Measurements from ENCODE around the gene BPIFA1. TPM values are rescaled to one million over a fixed set of nuclear protein-coding genes. Genes with fewer than 3 reads are reported as not detected.

The BPIFA1 gene
- total RNA-seq, 4 donors from 2014 or later = not detected

- peaks cover 0 to 67% (median 0%) of the 10 kb centered on the region in 4 donors for H3K27me3 ChIP-seq
- 71% methylated on average over 10 of the region's 10 CpGs for WGBS
- intact Hi-C loops (cut with DNase I) = no loop called here
- no peaks in the 10 kb centered on the region for H3K9me3 ChIP-seq
- H3K27ac ChIP-seq (replicated peaks in 1 of 4) = no peak overlapping the region
- TF ChIP-seq EP300 (IDR thresholded peaks at IDR 0.05) = no peak
- TF ChIP-seq POLR2AphosphoS5 (IDR thresholded peaks at IDR 0.05) = no peak
- TF ChIP-seq CTCF (IDR thresholded peaks at IDR 0.05) = no peak
- no peak for TF ChIP-seq POLR2A (IDR thresholded peaks at IDR 0.05; ENCODE audit: low read depth)
- no peaks in the 10 kb centered on the region for H3K36me3 ChIP-seq
- no peaks in the 10 kb centered on the region for H3K4me1 ChIP-seq
- H3K4me3 ChIP-seq = no peak overlapping the region
- no peak for DNase-seq (ENCODE audit: extremely low spot score)
Measured at GRCh38 chr20:33285861-33286495, 50.2 kb downstream of the BPIFA1 start.

- Histone ChIP-seq H3K27me3 (peaks cover 0 to 72% (median 0%) of the 10 kb centered on the region in 4 donors), H3K27ac (replicated peaks in 1 of 4) (no peak overlapping the region), H3K36me3 (no peaks in the 10 kb centered on the region), H3K9me3 (no peaks in the 10 kb centered on the region), H3K4me1 (no peaks in the 10 kb centered on the region), H3K4me3 (no peak overlapping the region)
- intact Hi-C loops (cut with DNase I) = no loop called here
- TF ChIP-seq POLR2AphosphoS5 (IDR thresholded peaks at IDR 0.05) (no peak), EP300 (IDR thresholded peaks at IDR 0.05) (no peak), POLR2A (IDR thresholded peaks at IDR 0.05; ENCODE audit: low read depth) (no peak), CTCF (IDR thresholded peaks at IDR 0.05) (no peak)
- DNase-seq (ENCODE audit: extremely low spot score) = no peak
Measured at GRCh38 chr20:33287884-33288283, 52.1 kb downstream of the BPIFA1 start.

- no peak overlapping the region for H3K4me3 ChIP-seq
- no peaks in the 10 kb centered on the region for H3K4me1 ChIP-seq
- H3K27me3 ChIP-seq = peaks cover 0 to 56% (median 0%) of the 10 kb centered on the region in 4 donors
- no peak for TF ChIP-seq POLR2AphosphoS5 (IDR thresholded peaks at IDR 0.05)
- TF ChIP-seq EP300 (IDR thresholded peaks at IDR 0.05) = no peak
- intact Hi-C loops (cut with DNase I) = no loop called here
- 92% methylated on average over 13 of the region's 13 CpGs for WGBS
- no peaks in the 10 kb centered on the region for H3K36me3 ChIP-seq
- DNase-seq (ENCODE audit: extremely low spot score) = no peak
- no peak overlapping the region for H3K27ac ChIP-seq (replicated peaks in 1 of 4)
- H3K9me3 ChIP-seq = no peaks in the 10 kb centered on the region
Measured at GRCh38 chr20:33290852-33291251, 55.1 kb downstream of the BPIFA1 start.

GRCh38 chr20:33291416-33291815, 55.6 kb downstream of the BPIFA1 start:
- Histone ChIP-seq H3K36me3 (no peaks in the 10 kb centered on the region), H3K27ac (replicated peaks in 1 of 4) (no peak overlapping the region), H3K9me3 (no peaks in the 10 kb centered on the region), H3K4me3 (no peak overlapping the region), H3K27me3 (peaks cover 0 to 56% (median 0%) of the 10 kb centered on the region in 4 donors), H3K4me1 (no peaks in the 10 kb centered on the region)
- no peak for TF ChIP-seq CTCF (IDR thresholded peaks at IDR 0.05)
- TF ChIP-seq POLR2A (IDR thresholded peaks at IDR 0.05; ENCODE audit: low read depth) = no peak
- TF ChIP-seq EP300 (IDR thresholded peaks at IDR 0.05) = no peak
- no peak for TF ChIP-seq POLR2AphosphoS5 (IDR thresholded peaks at IDR 0.05)
- no peak for DNase-seq (ENCODE audit: extremely low spot score)
- WGBS = 90% methylated on average over 8 of the region's 8 CpGs
- intact Hi-C loops (cut with DNase I) = no loop called here

GRCh38 chr20:33291830-33292355, 56.1 kb downstream of the BPIFA1 start:
- peaks cover 0 to 53% (median 0%) of the 10 kb centered on the region in 4 donors for H3K27me3 ChIP-seq
- 45% methylated on average over 7 of the region's 7 CpGs for WGBS
- H3K4me1 ChIP-seq = no peaks in the 10 kb centered on the region

More at GRCh38 chr20:33291830-33292355, 56.1 kb downstream of the BPIFA1 start:
- no peak for TF ChIP-seq POLR2A (IDR thresholded peaks at IDR 0.05; ENCODE audit: low read depth)
- no peak for TF ChIP-seq POLR2AphosphoS5 (IDR thresholded peaks at IDR 0.05)
- no peak for TF ChIP-seq EP300 (IDR thresholded peaks at IDR 0.05)
- TF ChIP-seq CTCF (IDR thresholded peaks at IDR 0.05) = peak; percentile 46 to 73 (median 49)
- no peak for DNase-seq (ENCODE audit: extremely low spot score)
- H3K36me3 ChIP-seq = no peaks in the 10 kb centered on the region
- intact Hi-C loops (cut with DNase I) = no loop called here
- H3K27ac ChIP-seq (replicated peaks in 1 of 4) = no peak overlapping the region
- no peaks in the 10 kb centered on the region for H3K9me3 ChIP-seq
- H3K4me3 ChIP-seq = no peak overlapping the region

Other genes with a start within 250 kb of the BPIFA1 start
- not detected for gene SUN5, start 231.6 kb upstream of the BPIFA1 start, total RNA-seq
- not detected for gene BPIFB2, start 228.3 kb upstream of the BPIFA1 start, total RNA-seq
- not detected for gene BPIFB6, start 204.3 kb upstream of the BPIFA1 start, total RNA-seq
- gene BPIFB3, start 182.1 kb upstream of the BPIFA1 start, total RNA-seq = not detected
- not detected for gene BPIFB4, start 156.4 kb upstream of the BPIFA1 start, total RNA-seq
- gene BPIFA2, start 67.8 kb upstream of the BPIFA1 start, total RNA-seq = 1 to 10 TPM in 1 of 4 donors, under 1 TPM in 2, not detected in 1; 0.33 to 1.7 (median 0.58) TPM
- gene BPIFA3, start 18.6 kb upstream of the BPIFA1 start, total RNA-seq = not detected
- not detected for gene BPIFB1, start 47.2 kb downstream of the BPIFA1 start, total RNA-seq
- 10 to 100 TPM; 11.3 to 19.5 (median 16.9) TPM for gene CDK5RAP1, start 165.5 kb downstream of the BPIFA1 start, total RNA-seq
- gene SNTA1, start 207.8 kb downstream of the BPIFA1 start, total RNA-seq = 10 to 100 TPM; 24.1 to 51.6 (median 42.3) TPM